VCaP (cell line): Measurements from ENCODE around the gene FAM204A.
A peak's percentile ranks its signal among the peaks of the same experiment; 100 is the strongest.

Experiments used
- H3K27ac ChIP-seq: fragments of 450-650 bp; 2 replicates; pipeline ENCODE4 v1.5.1; 2017
- CTCF ChIP-seq: fragments of 450-650 bp; conservative IDR thresholded peaks from 2 replicates; pipeline ENCODE4 v1.5.1; 2017; ENCODE audit warnings: mild to moderate bottlenecking, moderate library complexity

The FAM204A gene

GRCh38 chr10:118332948-118333710, 9.0 kb downstream of the FAM204A start:
- H3K27ac ChIP-seq = peak overlapping the region; percentile 73
- TF ChIP-seq CTCF = no peak

- no peak for TF ChIP-seq CTCF
- H3K27ac ChIP-seq = peak overlapping the region; percentile 73
Measured at GRCh38 chr10:118332236-118332635, 9.9 kb downstream of the FAM204A start.

GRCh38 chr10:118330295-118331076, 11.6 kb downstream of the FAM204A start:
- no peak overlapping the region for H3K27ac ChIP-seq
- no peak for TF ChIP-seq CTCF

- H3K27ac ChIP-seq = no peak overlapping the region
- TF ChIP-seq CTCF = no peak
Measured at GRCh38 chr10:118324140-118324539, 18.0 kb downstream of the FAM204A start.

GRCh38 chr10:118321724-118322575, 20.2 kb downstream of the FAM204A start:
- H3K27ac ChIP-seq = no peak overlapping the region
- no peak for TF ChIP-seq CTCF

- no peak overlapping the region for H3K27ac ChIP-seq
Measured at GRCh38 chr10:118315629-118316028, 26.5 kb downstream of the FAM204A start.

More at GRCh38 chr10:118315629-118316028, 26.5 kb downstream of the FAM204A start:
- no peak for TF ChIP-seq CTCF
